WTC11 (cell line): Measurements from ENCODE around the gene MRPL10. TPM values are rescaled to one million over a fixed set of nuclear protein-coding genes. Genes with fewer than 3 reads are reported as not detected.
A peak's percentile ranks its signal among the peaks of the same experiment; 100 is the strongest.

ENCODE experiments used
- CBFB ChIP-seq: sonication (generic); formaldehyde crosslinking; IDR thresholded peaks from 2 replicates; pipeline ENCODE4 v1.8.1; 2022; ENCODE audit warnings: mild to moderate bottlenecking, low read depth, missing genetic modification reagents
- CTCF ChIP-seq: fragments of 200-600 bp; IDR thresholded peaks from 2 replicates; pipeline ENCODE4 v1.8.0; 2022; ENCODE audit warnings: antibody characterized with exemption
- ELF4 ChIP-seq: sonication (generic); formaldehyde crosslinking; IDR thresholded peaks from 2 replicates; pipeline ENCODE4 v1.8.1; 2022; ENCODE audit warnings: low read depth, mild to moderate bottlenecking, moderate library complexity, missing genetic modification reagents
- NR3C1 ChIP-seq: sonication (generic); formaldehyde crosslinking; conservative IDR thresholded peaks from 2 replicates; pipeline ENCODE4 v1.8.1; 2023; ENCODE audit warnings: low read depth, mild to moderate bottlenecking, missing genetic modification reagents
- PRRX2 ChIP-seq: fragments of 250-450 bp; sonication (Bioruptor Pico); IDR thresholded peaks from 2 replicates; pipeline ENCODE4 v1.8.0; 2021; ENCODE audit warnings: mild to moderate bottlenecking
- RORB ChIP-seq: fragments of 250-450 bp; sonication (Bioruptor Pico); IDR thresholded peaks from 2 replicates; pipeline ENCODE4 v1.9.0; 2021; ENCODE audit warnings: mild to moderate bottlenecking
- SMAD3 ChIP-seq: sonication (generic); formaldehyde crosslinking; IDR thresholded peaks from 2 replicates; pipeline ENCODE4 v1.8.0; 2022; ENCODE audit warnings: missing genetic modification reagents, mild to moderate bottlenecking, borderline replicate concordance
- STAT6 ChIP-seq: sonication (generic); formaldehyde crosslinking; conservative IDR thresholded peaks from 2 replicates; pipeline ENCODE4 v1.8.1; 2023; ENCODE audit warnings: mild to moderate bottlenecking, low read depth, missing genetic modification reagents, moderate library complexity
- TCF7 ChIP-seq: sonication (generic); formaldehyde crosslinking; IDR thresholded peaks from 2 replicates; pipeline ENCODE4 v1.8.0; 2022; ENCODE audit warnings: mild to moderate bottlenecking, low read depth, missing genetic modification reagents, moderate library complexity
- TEAD1 ChIP-seq: sonication (generic); formaldehyde crosslinking; IDR thresholded peaks from 2 replicates; pipeline ENCODE4 v1.8.0; 2022; ENCODE audit warnings: mild to moderate bottlenecking, missing genetic modification reagents
- ZNF396 ChIP-seq: fragments of 250-450 bp; sonication (Bioruptor Pico); IDR thresholded peaks from 2 replicates; pipeline ENCODE4 v1.8.0; 2021; ENCODE audit warnings: mild to moderate bottlenecking, moderate library complexity, borderline replicate concordance
- ZNF416 ChIP-seq: fragments of 250-450 bp; sonication (Bioruptor Pico); IDR thresholded peaks from 2 replicates; pipeline ENCODE4 v1.9.0; 2021; ENCODE audit warnings: mild to moderate bottlenecking, inconsistent platforms
- ZNF532 ChIP-seq: fragments of 250-450 bp; sonication (Bioruptor Pico); IDR thresholded peaks from 2 replicates; pipeline ENCODE4 v1.9.0; 2021; ENCODE audit warnings: mild to moderate bottlenecking, borderline replicate concordance
- total RNA-seq: library from RNA; stranded (reverse); gene quantifications from 3 replicates; pipeline ENCODE4 v1.2.3, GENCODE V29; 2021
- TF ChIP-seq, protein P1 (sequence below): sonication (generic); formaldehyde crosslinking; conservative IDR thresholded peaks from 2 replicates; pipeline ENCODE4 v1.8.1; 2022; ENCODE audit warnings: mild to moderate bottlenecking, missing genetic modification reagents
- TF ChIP-seq, protein P2 (sequence below): fragments of 250-450 bp; sonication (Bioruptor Pico); IDR thresholded peaks from 2 replicates; pipeline ENCODE4 v1.9.0; 2021; ENCODE audit warnings: mild to moderate bottlenecking
- TF ChIP-seq, protein P3 (sequence below): sonication (generic); formaldehyde crosslinking; IDR thresholded peaks from 2 replicates; pipeline ENCODE4 v1.8.0; 2022; ENCODE audit warnings: mild to moderate bottlenecking, missing genetic modification reagents
- TF ChIP-seq, protein P4 (sequence below): sonication (generic); formaldehyde crosslinking; IDR thresholded peaks from 2 replicates; pipeline ENCODE4 v1.8.1; 2023; ENCODE audit warnings: mild to moderate bottlenecking, moderate library complexity, missing genetic modification reagents
- TF ChIP-seq, protein P5 (sequence below): sonication (generic); formaldehyde crosslinking; IDR thresholded peaks from 2 replicates; pipeline ENCODE4 v1.8.1; 2022; ENCODE audit warnings: low read depth, mild to moderate bottlenecking, moderate library complexity, missing genetic modification reagents, borderline replicate concordance

MRPL10 gene
- total RNA-seq, 1 experiment from 2014 or later, result 80.1 TPM

DNA sequence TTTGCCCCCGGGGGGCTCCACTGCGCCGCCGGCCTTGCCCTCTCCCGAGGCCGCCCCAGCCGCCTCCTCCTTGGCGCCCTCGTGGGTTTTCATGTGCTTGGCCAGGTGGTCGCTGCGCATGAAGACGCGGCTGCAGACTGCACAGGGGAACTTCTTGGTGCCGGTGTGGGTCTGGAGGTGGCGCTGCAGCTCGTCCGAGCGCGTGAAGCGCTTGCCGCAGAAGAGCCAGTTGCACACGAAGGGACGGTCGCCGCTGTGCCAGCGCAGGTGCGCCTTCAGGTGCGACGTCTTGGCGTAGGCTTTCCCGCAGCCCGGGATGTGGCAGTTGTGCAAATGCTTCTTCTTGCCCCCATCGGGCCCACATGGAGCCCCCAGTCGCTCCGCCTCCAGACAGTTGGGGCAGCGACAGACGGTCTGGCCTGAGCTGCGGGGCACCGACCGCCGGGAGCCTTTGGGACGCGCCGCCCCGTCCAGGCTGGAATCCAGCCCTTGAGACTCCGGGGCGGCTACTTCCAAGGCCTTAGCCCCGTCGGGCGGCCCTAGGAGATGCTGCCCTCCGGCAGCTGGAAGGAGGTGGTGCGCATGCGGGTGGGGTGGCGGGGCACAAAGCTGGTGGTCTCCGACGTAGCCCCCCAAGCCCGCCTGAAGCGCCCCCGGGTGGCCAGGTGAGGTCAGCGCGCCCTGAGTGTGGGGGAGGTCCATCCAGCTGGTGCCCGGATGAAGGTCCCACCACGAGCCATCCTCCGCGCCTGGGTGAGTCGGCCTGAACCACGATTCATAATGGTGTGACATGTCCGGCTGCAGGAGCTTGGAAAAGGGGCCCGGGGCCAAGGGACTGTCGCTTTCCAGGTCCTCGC, 16.2 kb upstream of the MRPL10 start (continued):
- TF ChIP-seq CBFB (CRISPR knock-in tag) (no peak), PRRX2 (CRISPR knock-in tag) (no peak), SMAD3 (CRISPR knock-in tag) (peak; percentile 84; the same call in 1 of the 2 replicates), ZNF416 (no peak), RORB (CRISPR knock-in tag) (no peak), ELF4 (CRISPR knock-in tag) (0 out of 2 replicates have a peak, but pooled peaks have one; percentile 49), STAT6 (CRISPR knock-in tag) (no peak), TCF7 (CRISPR knock-in tag) (peak; percentile 89), CTCF (peak; percentile 75), ZNF532 (no peak), TEAD1 (peak; percentile 75), NR3C1 (no peak), ZNF396 (CRISPR knock-in tag) (no peak)
- TF ChIP-seq, protein P1, sequence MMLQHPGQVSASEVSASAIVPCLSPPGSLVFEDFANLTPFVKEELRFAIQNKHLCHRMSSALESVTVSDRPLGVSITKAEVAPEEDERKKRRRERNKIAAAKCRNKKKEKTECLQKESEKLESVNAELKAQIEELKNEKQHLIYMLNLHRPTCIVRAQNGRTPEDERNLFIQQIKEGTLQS (CRISPR knock-in tag), result no peak
- TF ChIP-seq, protein P2, sequence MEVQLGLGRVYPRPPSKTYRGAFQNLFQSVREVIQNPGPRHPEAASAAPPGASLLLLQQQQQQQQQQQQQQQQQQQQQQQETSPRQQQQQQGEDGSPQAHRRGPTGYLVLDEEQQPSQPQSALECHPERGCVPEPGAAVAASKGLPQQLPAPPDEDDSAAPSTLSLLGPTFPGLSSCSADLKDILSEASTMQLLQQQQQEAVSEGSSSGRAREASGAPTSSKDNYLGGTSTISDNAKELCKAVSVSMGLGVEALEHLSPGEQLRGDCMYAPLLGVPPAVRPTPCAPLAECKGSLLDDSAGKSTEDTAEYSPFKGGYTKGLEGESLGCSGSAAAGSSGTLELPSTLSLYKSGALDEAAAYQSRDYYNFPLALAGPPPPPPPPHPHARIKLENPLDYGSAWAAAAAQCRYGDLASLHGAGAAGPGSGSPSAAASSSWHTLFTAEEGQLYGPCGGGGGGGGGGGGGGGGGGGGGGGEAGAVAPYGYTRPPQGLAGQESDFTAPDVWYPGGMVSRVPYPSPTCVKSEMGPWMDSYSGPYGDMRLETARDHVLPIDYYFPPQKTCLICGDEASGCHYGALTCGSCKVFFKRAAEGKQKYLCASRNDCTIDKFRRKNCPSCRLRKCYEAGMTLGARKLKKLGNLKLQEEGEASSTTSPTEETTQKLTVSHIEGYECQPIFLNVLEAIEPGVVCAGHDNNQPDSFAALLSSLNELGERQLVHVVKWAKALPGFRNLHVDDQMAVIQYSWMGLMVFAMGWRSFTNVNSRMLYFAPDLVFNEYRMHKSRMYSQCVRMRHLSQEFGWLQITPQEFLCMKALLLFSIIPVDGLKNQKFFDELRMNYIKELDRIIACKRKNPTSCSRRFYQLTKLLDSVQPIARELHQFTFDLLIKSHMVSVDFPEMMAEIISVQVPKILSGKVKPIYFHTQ (CRISPR knock-in tag), result no peak
- TF ChIP-seq, protein P3, sequence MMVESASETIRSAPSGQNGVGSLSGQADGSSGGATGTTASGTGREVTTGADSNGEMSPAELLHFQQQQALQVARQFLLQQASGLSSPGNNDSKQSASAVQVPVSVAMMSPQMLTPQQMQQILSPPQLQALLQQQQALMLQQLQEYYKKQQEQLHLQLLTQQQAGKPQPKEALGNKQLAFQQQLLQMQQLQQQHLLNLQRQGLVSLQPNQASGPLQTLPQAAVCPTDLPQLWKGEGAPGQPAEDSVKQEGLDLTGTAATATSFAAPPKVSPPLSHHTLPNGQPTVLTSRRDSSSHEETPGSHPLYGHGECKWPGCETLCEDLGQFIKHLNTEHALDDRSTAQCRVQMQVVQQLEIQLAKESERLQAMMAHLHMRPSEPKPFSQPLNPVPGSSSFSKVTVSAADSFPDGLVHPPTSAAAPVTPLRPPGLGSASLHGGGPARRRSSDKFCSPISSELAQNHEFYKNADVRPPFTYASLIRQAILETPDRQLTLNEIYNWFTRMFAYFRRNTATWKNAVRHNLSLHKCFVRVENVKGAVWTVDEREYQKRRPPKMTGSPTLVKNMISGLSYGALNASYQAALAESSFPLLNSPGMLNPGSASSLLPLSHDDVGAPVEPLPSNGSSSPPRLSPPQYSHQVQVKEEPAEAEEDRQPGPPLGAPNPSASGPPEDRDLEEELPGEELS (CRISPR knock-in tag), result peak; percentile 93
- TF ChIP-seq, protein P4, sequence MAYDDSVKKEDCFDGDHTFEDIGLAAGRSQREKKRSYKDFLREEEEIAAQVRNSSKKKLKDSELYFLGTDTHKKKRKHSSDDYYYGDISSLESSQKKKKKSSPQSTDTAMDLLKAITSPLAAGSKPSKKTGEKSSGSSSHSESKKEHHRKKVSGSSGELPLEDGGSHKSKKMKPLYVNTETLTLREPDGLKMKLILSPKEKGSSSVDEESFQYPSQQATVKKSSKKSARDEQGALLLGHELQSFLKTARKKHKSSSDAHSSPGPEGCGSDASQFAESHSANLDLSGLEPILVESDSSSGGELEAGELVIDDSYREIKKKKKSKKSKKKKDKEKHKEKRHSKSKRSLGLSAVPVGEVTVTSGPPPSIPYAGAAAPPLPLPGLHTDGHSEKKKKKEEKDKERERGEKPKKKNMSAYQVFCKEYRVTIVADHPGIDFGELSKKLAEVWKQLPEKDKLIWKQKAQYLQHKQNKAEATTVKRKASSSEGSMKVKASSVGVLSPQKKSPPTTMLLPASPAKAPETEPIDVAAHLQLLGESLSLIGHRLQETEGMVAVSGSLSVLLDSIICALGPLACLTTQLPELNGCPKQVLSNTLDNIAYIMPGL (CRISPR knock-in tag), result peak; percentile 98
- TF ChIP-seq, protein P5, sequence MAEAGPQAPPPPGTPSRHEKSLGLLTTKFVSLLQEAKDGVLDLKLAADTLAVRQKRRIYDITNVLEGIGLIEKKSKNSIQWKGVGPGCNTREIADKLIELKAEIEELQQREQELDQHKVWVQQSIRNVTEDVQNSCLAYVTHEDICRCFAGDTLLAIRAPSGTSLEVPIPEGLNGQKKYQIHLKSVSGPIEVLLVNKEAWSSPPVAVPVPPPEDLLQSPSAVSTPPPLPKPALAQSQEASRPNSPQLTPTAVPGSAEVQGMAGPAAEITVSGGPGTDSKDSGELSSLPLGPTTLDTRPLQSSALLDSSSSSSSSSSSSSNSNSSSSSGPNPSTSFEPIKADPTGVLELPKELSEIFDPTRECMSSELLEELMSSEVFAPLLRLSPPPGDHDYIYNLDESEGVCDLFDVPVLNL (CRISPR knock-in tag), result 0 out of 2 replicates have a peak, but pooled peaks have one; percentile 60
